Measurements from ENCODE around the gene ENOX2.

GRCh38 chrX:130933358-130933757 lies 30.3 kb upstream of the ENOX2 start:
- TF ChIP-seq ZNF274 (IDR thresholded peaks at IDR 0.05; ENCODE audit: low read depth, low read length): no peak
- no peak for TF ChIP-seq SUZ12 (IDR thresholded peaks at IDR 0.05; ENCODE audit: extremely low read depth, insufficient read depth, insufficient read length)

All from NT2/D1 (cell line).